Vagina (tissue), 2 donors: ENCODE measurements around the gene DIPK1B. TPM values are rescaled to one million over a fixed set of nuclear protein-coding genes. Genes with fewer than 3 reads are reported as not detected.

Experiments
- DNase-seq, 2 donors: peaks; one replicate each; pipeline ENCODE4 v3.0.0-alpha.2; 2017; ENCODE audit errors: extremely low spot score in 2 of 2
- H3K27ac ChIP-seq: fragments of 200-600 bp; sonication (generic); one replicate; pipeline ENCODE4 v1.5.1; 2019
- H3K27me3 ChIP-seq: fragments of 200-600 bp; sonication (generic); one replicate; pipeline ENCODE4 v1.5.1; 2019
- H3K36me3 ChIP-seq, 2 donors: fragments of 200-600 bp; sonication (generic); one replicate each; pipeline ENCODE4 v1.5.1; 2017 to 2019
- H3K4me1 ChIP-seq: fragments of 200-600 bp; sonication (generic); one replicate; pipeline ENCODE4 v1.5.1; 2019
- H3K4me3 ChIP-seq, 2 donors: fragments of 200-600 bp; sonication (generic); 1 replicate in 1 of 2; 2 replicates in 1 of 2; pipeline ENCODE4 v1.5.1; 2016 to 2019
- H3K9me3 ChIP-seq: fragments of 200-600 bp; sonication (generic); one replicate; pipeline ENCODE4 v1.5.1; 2019
- POLR2A ChIP-seq, 2 donors: fragments of 450-650 bp; IDR thresholded peaks; one replicate each; pipeline ENCODE4 v1.6.1; 2017; ENCODE audit warnings: antibody characterized with exemption in 2 of 2, mild to moderate bottlenecking in 2 of 2, moderate library complexity in 2 of 2
- POLR2AphosphoS5 ChIP-seq, 2 donors: sonication (generic); formaldehyde crosslinking; IDR thresholded peaks; one replicate each; pipeline ENCODE4 v1.9.0; 2017; ENCODE audit warnings: antibody characterized with exemption in 2 of 2, mild to moderate bottlenecking in 2 of 2, low read depth in 1 of 2; ENCODE audit not compliant: insufficient read depth in 1 of 2
- intact Hi-C: fragments of 100-400 bp; cut with DNase I; formaldehyde crosslinking; loops from one replicate; pipeline ENCODE4 v1.15.1; 2023
- total RNA-seq: library from RNA; depleted of rRNA; stranded (reverse); fragments of >200 nt; gene quantifications from one replicate; pipeline ENCODE4 v1.2.3, GENCODE V29; 2016
- TF ChIP-seq, protein P1 (sequence below), 3 experiments: fragments of 450-650 bp in 2 of 3; fragments of 200-600 bp in 1 of 3; sonication (generic) in 1 of 3; IDR thresholded peaks; one replicate each; pipeline ENCODE4 v1.5.1; 2017 to 2019; ENCODE audit warnings: antibody characterized with exemption in 3 of 3, mild to moderate bottlenecking in 2 of 3, moderate library complexity in 2 of 3

The DIPK1B gene
- total RNA-seq, 1 donor from 2014 or later: 11.5 TPM

DNA sequence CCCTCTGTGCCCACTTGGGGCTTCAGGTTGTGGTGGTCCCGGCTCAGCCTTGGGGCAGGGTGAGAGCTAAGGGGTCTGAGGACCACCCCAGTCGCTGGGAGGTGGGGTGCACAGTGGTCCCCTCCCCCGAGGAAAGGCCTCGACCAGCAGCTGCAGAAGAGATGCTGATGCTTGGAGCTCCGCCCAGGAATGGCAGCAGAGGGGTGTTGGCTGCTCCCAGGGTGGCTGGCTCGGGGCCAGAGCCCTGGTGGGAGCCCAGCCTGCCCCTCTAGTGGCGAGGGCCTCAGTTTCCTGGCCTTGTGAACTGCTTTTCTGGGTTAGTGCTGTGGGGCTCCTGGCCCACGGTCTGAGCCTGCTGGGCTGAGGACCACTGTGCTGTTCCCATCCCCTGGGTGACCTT, 1.2 kb downstream of the DIPK1B start:
- DNase-seq: no peak
- intact Hi-C loops: no loop called here
- H3K27me3 ChIP-seq: peaks cover 3% of the 10 kb centered on the region
- H3K4me1 ChIP-seq: peaks cover 20% of the 10 kb centered on the region
- H3K27ac ChIP-seq: no peak overlapping the region
- TF ChIP-seq, protein P1, sequence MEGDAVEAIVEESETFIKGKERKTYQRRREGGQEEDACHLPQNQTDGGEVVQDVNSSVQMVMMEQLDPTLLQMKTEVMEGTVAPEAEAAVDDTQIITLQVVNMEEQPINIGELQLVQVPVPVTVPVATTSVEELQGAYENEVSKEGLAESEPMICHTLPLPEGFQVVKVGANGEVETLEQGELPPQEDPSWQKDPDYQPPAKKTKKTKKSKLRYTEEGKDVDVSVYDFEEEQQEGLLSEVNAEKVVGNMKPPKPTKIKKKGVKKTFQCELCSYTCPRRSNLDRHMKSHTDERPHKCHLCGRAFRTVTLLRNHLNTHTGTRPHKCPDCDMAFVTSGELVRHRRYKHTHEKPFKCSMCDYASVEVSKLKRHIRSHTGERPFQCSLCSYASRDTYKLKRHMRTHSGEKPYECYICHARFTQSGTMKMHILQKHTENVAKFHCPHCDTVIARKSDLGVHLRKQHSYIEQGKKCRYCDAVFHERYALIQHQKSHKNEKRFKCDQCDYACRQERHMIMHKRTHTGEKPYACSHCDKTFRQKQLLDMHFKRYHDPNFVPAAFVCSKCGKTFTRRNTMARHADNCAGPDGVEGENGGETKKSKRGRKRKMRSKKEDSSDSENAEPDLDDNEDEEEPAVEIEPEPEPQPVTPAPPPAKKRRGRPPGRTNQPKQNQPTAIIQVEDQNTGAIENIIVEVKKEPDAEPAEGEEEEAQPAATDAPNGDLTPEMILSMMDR (IDR thresholded peaks at IDR 0.05): no peak
- TF ChIP-seq POLR2A (IDR thresholded peaks at IDR 0.05) (no peak), POLR2AphosphoS5 (IDR thresholded peaks at IDR 0.05; ENCODE audit: insufficient read depth in 1 of 2, low read depth in 1 of 2) (no peak)
- H3K9me3 ChIP-seq: no peaks in the 10 kb centered on the region
- peak overlapping the region in 1 of 2 donors; percentile 48 for H3K4me3 ChIP-seq
- H3K36me3 ChIP-seq: no peaks in the 10 kb centered on the region

DNA sequence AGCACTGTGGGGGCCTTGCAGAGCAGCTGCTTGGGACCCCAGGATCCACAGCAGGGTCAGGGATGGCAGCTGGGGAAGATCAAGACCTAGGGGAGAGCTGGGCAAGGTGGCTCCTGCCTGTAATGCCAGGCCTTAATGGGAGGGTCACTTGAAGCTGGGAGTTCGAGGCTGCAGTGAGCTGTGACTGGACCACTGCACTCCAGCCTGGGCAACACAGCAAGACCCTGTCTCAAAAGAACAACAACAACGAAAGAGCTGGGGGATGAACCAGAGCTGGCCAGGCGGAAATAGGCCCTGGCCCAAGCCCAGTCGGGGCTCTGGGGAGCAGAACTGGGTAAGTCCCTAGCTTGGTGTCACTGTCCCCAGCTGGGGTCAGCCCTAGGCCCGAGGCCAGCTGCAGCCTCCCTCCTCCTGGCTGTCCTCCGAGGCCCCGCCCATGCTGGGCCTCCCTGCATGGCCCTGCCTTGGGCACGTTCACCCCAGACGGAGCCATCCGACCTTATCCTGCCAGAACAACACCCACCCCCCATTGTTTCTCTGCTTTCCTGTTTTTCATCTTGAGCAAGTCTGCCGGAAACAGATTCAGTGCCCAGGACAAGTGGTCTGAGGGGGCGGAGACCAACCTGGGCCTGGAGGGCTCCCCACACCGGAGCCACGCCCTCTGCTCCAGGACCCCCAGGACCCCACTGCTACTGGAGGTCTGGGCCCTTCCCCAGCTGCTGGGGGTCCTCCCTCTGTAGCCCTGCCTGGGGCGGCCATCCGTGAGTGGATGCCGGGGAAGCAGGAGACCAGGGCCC, 1.9 kb downstream of the DIPK1B start:
- Histone ChIP-seq H3K27ac (no peak overlapping the region), H3K4me3 (no peak overlapping the region), H3K9me3 (no peaks in the 10 kb centered on the region), H3K27me3 (peaks cover 3% of the 10 kb centered on the region), H3K36me3 (no peaks in the 10 kb centered on the region), H3K4me1 (peaks cover 24% of the 10 kb centered on the region)
- intact Hi-C loops: no loop called here
- DNase-seq: no peak
- TF ChIP-seq POLR2A (IDR thresholded peaks at IDR 0.05) (no peak), POLR2AphosphoS5 (IDR thresholded peaks at IDR 0.05; ENCODE audit: insufficient read depth in 1 of 2, low read depth in 1 of 2) (peak in 1 of 2 donors; percentile 33)
- TF ChIP-seq, protein P1 (IDR thresholded peaks at IDR 0.05): no peak

DNA sequence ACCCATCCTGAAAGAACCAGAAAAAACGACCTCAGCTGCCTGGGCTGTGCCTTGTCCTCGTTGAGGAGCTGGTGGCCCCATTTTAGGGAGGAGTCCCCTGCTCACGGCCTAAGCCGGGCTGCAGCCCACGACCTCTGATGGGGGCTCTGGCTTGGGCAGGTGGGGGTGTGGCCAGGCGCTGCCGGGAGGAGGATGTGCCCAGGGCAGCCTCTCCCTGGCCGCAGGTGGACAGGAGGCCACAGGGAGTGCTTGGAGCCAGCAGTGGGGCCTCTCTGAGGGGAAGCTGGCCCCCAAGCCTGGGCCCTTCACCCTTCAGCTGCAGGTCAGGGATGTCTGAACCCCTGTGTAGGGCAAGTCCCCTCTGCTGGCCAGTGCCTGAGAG, 2.5 kb downstream of the DIPK1B start:
- H3K27ac ChIP-seq: no peak overlapping the region
- H3K36me3 ChIP-seq: no peaks in the 10 kb centered on the region
- H3K4me3 ChIP-seq: no peak overlapping the region
- intact Hi-C loops: no loop called here
- H3K27me3 ChIP-seq: peaks cover 3% of the 10 kb centered on the region
- no peaks in the 10 kb centered on the region for H3K9me3 ChIP-seq
- DNase-seq: no peak
- no peak for TF ChIP-seq POLR2A (IDR thresholded peaks at IDR 0.05)
- no peak for TF ChIP-seq POLR2AphosphoS5 (IDR thresholded peaks at IDR 0.05; ENCODE audit: insufficient read depth in 1 of 2, low read depth in 1 of 2)
- TF ChIP-seq, protein P1 (IDR thresholded peaks at IDR 0.05): no peak
- peaks cover 30% of the 10 kb centered on the region for H3K4me1 ChIP-seq

DNA sequence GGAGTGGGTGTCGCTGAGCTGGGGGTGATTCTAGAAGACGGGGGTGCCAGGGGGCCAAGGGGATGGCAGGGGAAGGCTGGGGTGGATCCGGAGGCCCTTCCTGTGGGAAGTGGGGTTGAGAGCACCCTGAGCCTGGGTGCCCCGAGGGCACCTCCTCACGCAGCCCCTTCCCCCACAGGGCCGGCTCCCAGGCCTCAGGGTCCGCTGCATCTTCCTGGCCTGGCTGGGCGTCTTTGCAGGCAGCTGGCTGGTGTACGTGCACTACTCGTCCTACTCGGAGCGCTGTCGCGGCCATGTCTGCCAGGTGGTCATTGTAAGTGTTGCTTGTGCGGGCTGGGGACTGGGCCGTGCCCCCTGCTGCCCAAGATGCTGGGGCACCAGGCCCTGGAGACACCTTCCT, 5.0 kb downstream of the DIPK1B start:
- H3K9me3 ChIP-seq: no peaks in the 10 kb centered on the region
- TF ChIP-seq POLR2A (IDR thresholded peaks at IDR 0.05): no peak
- TF ChIP-seq, protein P1 (IDR thresholded peaks at IDR 0.05): no peak
- H3K4me3 ChIP-seq: no peak overlapping the region
- no peaks in the 10 kb centered on the region for H3K36me3 ChIP-seq
- peaks cover 3% of the 10 kb centered on the region for H3K27me3 ChIP-seq
- DNase-seq: no peak
- intact Hi-C loops: no loop called here
- peaks cover 43% of the 10 kb centered on the region for H3K4me1 ChIP-seq
- H3K27ac ChIP-seq: no peak overlapping the region
